K562 (cell line): ENCODE results near the gene HNRNPA3.

Experiments used
- CHD2 ChIP-seq: IDR thresholded peaks from 2 replicates; pipeline ENCODE4 v1.6.1; 2011; ENCODE audit warnings: low read depth, low read length
- CTCF ChIP-seq, 3 experiments: IDR thresholded peaks in 2 of 3; conservative IDR thresholded peaks in 1 of 3; 2 replicates each; pipeline ENCODE4 v1.5.1; 2011 to 2012; ENCODE audit warnings: low read length in 3 of 3, mild to moderate bottlenecking in 3 of 3, control low read depth in 2 of 3, improper control_type of control experiment in 1 of 3, inconsistent platforms in 1 of 3, low read depth in 1 of 3, mixed read lengths in 1 of 3, moderate library complexity in 1 of 3; ENCODE audit not compliant: insufficient read depth in 2 of 3
- FOSL1 ChIP-seq: fragments of 200-800 bp; sonication (Bioruptor generic); conservative IDR thresholded peaks from 2 replicates; pipeline ENCODE4 v1.6.1; 2016; ENCODE audit warnings: missing genetic modification characterization, missing compliant biosample characterization
- MEF2A ChIP-seq: IDR thresholded peaks from 2 replicates; pipeline ENCODE4 v1.6.1; 2011; ENCODE audit warnings: low read depth, mild to moderate bottlenecking, low read length, moderate library complexity; ENCODE audit not compliant: control insufficient read depth
- MTA2 ChIP-seq: fragments of 450-650 bp; IDR thresholded peaks from 2 replicates; pipeline ENCODE4 v1.6.1; 2016; ENCODE audit warnings: low read depth
- NR3C1 ChIP-seq: sonication (generic); formaldehyde crosslinking; IDR thresholded peaks from 2 replicates; pipeline ENCODE4 v1.8.1; 2022; ENCODE audit warnings: missing genetic modification reagents
- YBX1 ChIP-seq: fragments of 450-650 bp; IDR thresholded peaks from 2 replicates; pipeline ENCODE4 v1.7.1; 2016; ENCODE audit warnings: mild to moderate bottlenecking
- ZBTB49 ChIP-seq: sonication (generic); formaldehyde crosslinking; IDR thresholded peaks from 2 replicates; pipeline ENCODE4 v1.8.0; 2022; ENCODE audit warnings: missing genetic modification reagents, mild to moderate bottlenecking, borderline replicate concordance
- ZKSCAN1 ChIP-seq: fragments of 150-350 bp; IDR thresholded peaks from 2 replicates; pipeline ENCODE4 v1.6.1; 2016; ENCODE audit warnings: low read depth, low read length
- TF ChIP-seq, protein P1 (sequence below): conservative IDR thresholded peaks from 2 replicates; pipeline ENCODE4 v1.6.1; 2011; ENCODE audit warnings: low read depth, mild to moderate bottlenecking, low read length; ENCODE audit not compliant: control insufficient read depth
- TF ChIP-seq, protein P2 (sequence below), 2 experiments: fragments of 450-650 bp in 1 of 2; sonication (generic) in 1 of 2; formaldehyde crosslinking in 1 of 2; IDR thresholded peaks in 1 of 2; conservative IDR thresholded peaks in 1 of 2; 2 replicates each; pipeline versions ENCODE4 v1.6.1 to v1.8.1; 2016 to 2023; ENCODE audit warnings: mild to moderate bottlenecking in 2 of 2, moderate library complexity in 2 of 2, inconsistent platforms in 1 of 2, missing genetic modification reagents in 1 of 2

DNA sequence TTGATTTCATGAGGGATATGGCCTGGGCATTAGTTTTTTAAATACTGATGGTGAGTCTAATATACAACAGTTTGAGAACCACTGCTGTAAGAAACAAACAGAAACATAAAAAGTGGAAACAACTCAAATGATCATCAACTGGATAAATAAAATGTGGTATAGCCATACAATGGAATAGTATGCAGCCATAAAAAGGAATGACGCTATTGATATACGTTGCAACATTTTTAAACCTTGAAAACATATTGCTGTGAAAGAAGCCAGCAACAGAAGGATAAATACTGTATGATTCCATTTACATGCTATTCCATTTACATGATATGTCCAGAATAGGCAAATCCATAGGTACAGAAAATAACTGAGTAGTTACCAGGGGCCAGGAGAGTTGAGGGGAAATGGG, 45.5 kb downstream of the HNRNPA3 start:
- TF ChIP-seq CHD2 (no peak), FOSL1 (no peak), MTA2 (no peak), CTCF (IDR thresholded peaks at IDR 0.05 in 2 of 3, conservative IDR thresholded peaks at IDR 0.05 in 1 of 3; ENCODE audit: insufficient read depth in 2 of 3, low read depth in 1 of 3, low read length in 3 of 3) (no peak), MEF2A (no peak), YBX1 (no peak), NR3C1 (no peak), ZBTB49 (no peak), ZKSCAN1 (no peak)
- TF ChIP-seq, protein P1, sequence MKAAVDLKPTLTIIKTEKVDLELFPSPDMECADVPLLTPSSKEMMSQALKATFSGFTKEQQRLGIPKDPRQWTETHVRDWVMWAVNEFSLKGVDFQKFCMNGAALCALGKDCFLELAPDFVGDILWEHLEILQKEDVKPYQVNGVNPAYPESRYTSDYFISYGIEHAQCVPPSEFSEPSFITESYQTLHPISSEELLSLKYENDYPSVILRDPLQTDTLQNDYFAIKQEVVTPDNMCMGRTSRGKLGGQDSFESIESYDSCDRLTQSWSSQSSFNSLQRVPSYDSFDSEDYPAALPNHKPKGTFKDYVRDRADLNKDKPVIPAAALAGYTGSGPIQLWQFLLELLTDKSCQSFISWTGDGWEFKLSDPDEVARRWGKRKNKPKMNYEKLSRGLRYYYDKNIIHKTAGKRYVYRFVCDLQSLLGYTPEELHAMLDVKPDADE, result no peak
- TF ChIP-seq, protein P2, sequence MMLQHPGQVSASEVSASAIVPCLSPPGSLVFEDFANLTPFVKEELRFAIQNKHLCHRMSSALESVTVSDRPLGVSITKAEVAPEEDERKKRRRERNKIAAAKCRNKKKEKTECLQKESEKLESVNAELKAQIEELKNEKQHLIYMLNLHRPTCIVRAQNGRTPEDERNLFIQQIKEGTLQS (IDR thresholded peaks at IDR 0.05), result no peak
- TF ChIP-seq, protein P2 (CRISPR knock-in tag; conservative IDR thresholded peaks at IDR 0.05), result no peak
